H9 (cell line): ENCODE data around the gene IGSF1. TPM values are rescaled to one million over a fixed set of nuclear protein-coding genes. Genes with fewer than 3 reads are reported as not detected.

ENCODE experiments used
- DNase-seq: peaks from one replicate; pipeline ENCODE4 v3.0.0-alpha.2; 2017
- H2AFZ ChIP-seq: one replicate; pipeline ENCODE4 v1.6.1; 2013; ENCODE audit warnings: mild to moderate bottlenecking, low read length, control low read depth, moderate library complexity
- H2AK5ac ChIP-seq: 2 replicates; pipeline ENCODE4 v1.6.1; 2013; ENCODE audit warnings: low read length, control low read depth, mixed read lengths; ENCODE audit not compliant: insufficient read length
- H2BK120ac ChIP-seq: one replicate; pipeline ENCODE4 v1.6.1; 2013; ENCODE audit warnings: low read depth, mild to moderate bottlenecking, low read length, control low read depth, inconsistent platforms; ENCODE audit not compliant: poor library complexity, severe bottlenecking
- H2BK12ac ChIP-seq: 2 replicates; pipeline ENCODE4 v1.6.1; 2013; ENCODE audit warnings: low read length, control low read depth, mixed read lengths, low read depth; ENCODE audit not compliant: insufficient read length
- H2BK15ac ChIP-seq: 2 replicates; pipeline ENCODE4 v1.6.1; 2013; ENCODE audit warnings: low read depth, low read length, control low read depth
- H2BK20ac ChIP-seq: one replicate; pipeline ENCODE4 v1.6.1; 2013; ENCODE audit warnings: low read depth, mild to moderate bottlenecking, low read length, control low read depth, inconsistent platforms; ENCODE audit not compliant: poor library complexity, severe bottlenecking
- H2BK5ac ChIP-seq: 2 replicates; pipeline ENCODE4 v1.6.1; 2013; ENCODE audit warnings: low read length, control low read depth, mixed read lengths; ENCODE audit not compliant: insufficient read length
- H3K14ac ChIP-seq: 2 replicates; pipeline ENCODE4 v1.6.1; 2013; ENCODE audit warnings: low read length, control low read depth; ENCODE audit not compliant: insufficient read depth
- H3K18ac ChIP-seq: 2 replicates; pipeline ENCODE4 v1.6.1; 2013; ENCODE audit warnings: low read depth, mild to moderate bottlenecking, mixed read lengths, low read length, control low read depth; ENCODE audit not compliant: insufficient read length
- H3K23ac ChIP-seq: 2 replicates; pipeline ENCODE4 v1.6.1; 2013; ENCODE audit warnings: low read length, control low read depth, mixed read lengths, low read depth; ENCODE audit not compliant: insufficient read length
- H3K23me2 ChIP-seq: 2 replicates; pipeline ENCODE4 v1.6.1; 2013; ENCODE audit warnings: low read depth, mild to moderate bottlenecking, mixed read lengths, low read length, control low read depth; ENCODE audit not compliant: insufficient read length, poor library complexity, severe bottlenecking
- H3K27ac ChIP-seq: 2 replicates; pipeline ENCODE4 v1.5.1; 2013; ENCODE audit warnings: low read length, control low read depth, mixed read lengths, low read depth; ENCODE audit not compliant: insufficient read length
- H3K27me3 ChIP-seq: 2 replicates; pipeline ENCODE4 v1.6.1; 2013; ENCODE audit warnings: low read length, control low read depth, inconsistent platforms; ENCODE audit not compliant: insufficient read depth
- H3K4ac ChIP-seq: 2 replicates; pipeline ENCODE4 v1.6.1; 2013; ENCODE audit warnings: low read depth, mild to moderate bottlenecking, control low read depth, inconsistent platforms, low read length, moderate library complexity
- H3K4me1 ChIP-seq: 2 replicates; pipeline ENCODE4 v1.6.1; 2013; ENCODE audit warnings: low read length, control low read depth, inconsistent platforms; ENCODE audit not compliant: insufficient read depth
- H3K4me2 ChIP-seq: 2 replicates; pipeline ENCODE4 v1.6.1; 2013; ENCODE audit warnings: low read length, control low read depth, mixed read lengths; ENCODE audit not compliant: insufficient read length, insufficient read depth
- H3K56ac ChIP-seq: 2 replicates; pipeline ENCODE4 v1.6.1; 2013; ENCODE audit warnings: low read depth, mild to moderate bottlenecking, mixed read lengths, low read length, control low read depth; ENCODE audit not compliant: insufficient read length
- H3K79me1 ChIP-seq: 2 replicates; pipeline ENCODE4 v1.6.1; 2013; ENCODE audit warnings: low read depth, mild to moderate bottlenecking, moderate library complexity, low read length, control low read depth, inconsistent platforms; ENCODE audit not compliant: insufficient read depth, poor library complexity, severe bottlenecking
- H3K79me2 ChIP-seq: 2 replicates; pipeline ENCODE4 v1.6.1; 2013; ENCODE audit warnings: low read length, control low read depth, inconsistent platforms; ENCODE audit not compliant: insufficient read depth
- H3K9ac ChIP-seq: 2 replicates; pipeline ENCODE4 v1.6.1; 2013; ENCODE audit warnings: low read length, control low read depth, mixed read lengths; ENCODE audit not compliant: insufficient read length; ENCODE audit errors: extremely low read depth
- H3K9me3 ChIP-seq: one replicate; pipeline ENCODE4 v1.6.1; 2013; ENCODE audit warnings: low read depth, low read length, inconsistent platforms; ENCODE audit not compliant: control insufficient read depth
- H3T11ph ChIP-seq: one replicate; pipeline ENCODE4 v1.6.1; 2013; ENCODE audit warnings: mild to moderate bottlenecking, low read length, control low read depth, inconsistent platforms
- H4K20me1 ChIP-seq: one replicate; pipeline ENCODE4 v1.6.1; 2013; ENCODE audit not compliant: control insufficient read depth, insufficient read length, insufficient read depth
- H4K5ac ChIP-seq: 2 replicates; pipeline ENCODE4 v1.6.1; 2013; ENCODE audit warnings: low read depth, mild to moderate bottlenecking, mixed read lengths, low read length, control low read depth; ENCODE audit not compliant: insufficient read length
- H4K8ac ChIP-seq: replicated peaks from 2 replicates; pipeline ENCODE4 v1.6.1; 2013; ENCODE audit warnings: low read length, control low read depth, mixed read lengths, low read depth; ENCODE audit not compliant: insufficient read length
- H4K91ac ChIP-seq: 2 replicates; pipeline ENCODE4 v1.6.1; 2013; ENCODE audit warnings: low read depth, mild to moderate bottlenecking, moderate library complexity, mixed read lengths, low read length, control low read depth; ENCODE audit not compliant: insufficient read length
- H3K27ac Mint-ChIP-seq, 3 experiments: 2 replicates in 2 of 3; 3 replicates in 1 of 3; pipeline ENCODE4 v1.8.0; 2020 to 2021; ENCODE audit warnings: mixed read lengths in 3 of 3, mild to moderate bottlenecking in 1 of 3, moderate library complexity in 1 of 3
- H3K27me3 Mint-ChIP-seq: 2 replicates; pipeline ENCODE4 v1.8.0; 2021; ENCODE audit warnings: low read depth, mild to moderate bottlenecking, moderate library complexity, mixed read lengths
- H3K36me3 Mint-ChIP-seq, 3 experiments: 2 replicates in 2 of 3; 3 replicates in 1 of 3; pipeline ENCODE4 v1.8.0; 2020 to 2021; ENCODE audit warnings: low read depth in 3 of 3, mixed read lengths in 3 of 3; ENCODE audit not compliant: insufficient read depth in 1 of 3
- H3K4me1 Mint-ChIP-seq, 2 experiments: 2 replicates each; pipeline ENCODE4 v1.8.0; 2020; ENCODE audit warnings: mixed read lengths in 2 of 2
- H3K4me3 Mint-ChIP-seq, 2 experiments: 2 replicates in 1 of 2; 3 replicates in 1 of 2; pipeline ENCODE4 v1.8.0; 2020 to 2021; ENCODE audit warnings: mild to moderate bottlenecking in 2 of 2, mixed read lengths in 2 of 2, moderate library complexity in 1 of 2
- H3K9me3 Mint-ChIP-seq, 2 experiments: 2 replicates in 1 of 2; 3 replicates in 1 of 2; pipeline ENCODE4 v1.8.0; 2020; ENCODE audit warnings: mild to moderate bottlenecking in 2 of 2, mixed read lengths in 2 of 2, moderate library complexity in 1 of 2
- CTCF ChIP-seq: fragments of 200-600 bp; sonication (generic); conservative IDR thresholded peaks from 3 replicates; pipeline ENCODE4 v1.8.0; 2021; ENCODE audit warnings: antibody characterized with exemption, mild to moderate bottlenecking
- WGBS: extraction: QIAGEN DNeasy Blood & Tissue Kit; methylation state at CpG from one replicate; pipeline ENCODE4 v1.1.7; 2013; ENCODE audit warnings: missing lambda C conversion rate, low lambda C conversion rate, mixed read lengths; ENCODE audit not compliant: insufficient read length; ENCODE audit errors: extremely low coverage; 5-methylcytosine and 5-hydroxymethylcytosine counted together
- total RNA-seq: library from RNA; stranded (reverse); gene quantifications from 2 replicates; pipeline ENCODE4 v1.2.1, GENCODE V29; 2021

Gene IGSF1
- total RNA-seq, 1 experiment from 2014 or later, result 12.5 TPM

GRCh38 chrX:131279617-131280016, 9.5 kb downstream of the IGSF1 start:
- WGBS, result no CpG with 5 or more reads among the region's 4 CpGs

More at GRCh38 chrX:131279617-131280016, 9.5 kb downstream of the IGSF1 start:
- H4K20me1 ChIP-seq, result no peaks in the 10 kb centered on the region
- H3K9me3 ChIP-seq, result no peaks in the 10 kb centered on the region
- no peak overlapping the region; the same call in 1 of the 2 replicates for H3K4ac ChIP-seq
- H3K23me2 ChIP-seq, result peaks cover 3% of the 10 kb centered on the region
- no peak overlapping the region for H2AK5ac ChIP-seq
- H2BK120ac ChIP-seq, result no peak overlapping the region
- H3T11ph ChIP-seq, result no peak overlapping the region
- no peak overlapping the region for H4K91ac ChIP-seq
- no peak overlapping the region for H3K18ac ChIP-seq
- Mint-ChIP-seq H3K9me3 (no peaks in the 10 kb centered on the region), H3K4me1 (peaks cover 43 to 44% of the 10 kb centered on the region in 2 experiments), H3K27ac (peak overlapping the region in 1 of 3 experiments; percentile 45; a peak in 3 of 7 replicates), H3K27me3 (no peaks in the 10 kb centered on the region; the same call in 1 of the 2 replicates), H3K36me3 (peaks cover 9 to 31% (median 10%) of the 10 kb centered on the region in 3 experiments; a peak in 5 of 7 replicates), H3K4me3 (peak overlapping the region in 1 of 2 experiments; percentile 1; a peak in 1 of 5 replicates)
- no peak overlapping the region for H3K27ac ChIP-seq
- H3K79me1 ChIP-seq, result no peaks in the 10 kb centered on the region
- H3K14ac ChIP-seq, result no peak overlapping the region; the same call in 1 of the 2 replicates
- no peak overlapping the region for H3K23ac ChIP-seq
- peaks cover 24% of the 10 kb centered on the region; the same call in 1 of the 2 replicates for H3K4me1 ChIP-seq
- H4K8ac ChIP-seq, result no peak overlapping the region
- no peak overlapping the region for H3K4me2 ChIP-seq
- H2BK12ac ChIP-seq, result no peak overlapping the region
- H2BK5ac ChIP-seq, result no peak overlapping the region
- H3K79me2 ChIP-seq, result no peaks in the 10 kb centered on the region
- H4K5ac ChIP-seq, result no peak overlapping the region
- no peak overlapping the region for H2BK15ac ChIP-seq
- no peak overlapping the region for H3K56ac ChIP-seq
- no peak overlapping the region for H2AFZ ChIP-seq
- no peaks in the 10 kb centered on the region for H3K27me3 ChIP-seq
- no peak for TF ChIP-seq CTCF
- no peak overlapping the region for H3K9ac ChIP-seq
- DNase-seq, result no peak
- H2BK20ac ChIP-seq, result no peak overlapping the region
